ENCODE data around the gene GPS1.

Gene GPS1

GRCh38 chr17:82015311-82015971 lies 36.3 kb upstream of the GPS1 start:
- no peak for DNase-seq

DNA sequence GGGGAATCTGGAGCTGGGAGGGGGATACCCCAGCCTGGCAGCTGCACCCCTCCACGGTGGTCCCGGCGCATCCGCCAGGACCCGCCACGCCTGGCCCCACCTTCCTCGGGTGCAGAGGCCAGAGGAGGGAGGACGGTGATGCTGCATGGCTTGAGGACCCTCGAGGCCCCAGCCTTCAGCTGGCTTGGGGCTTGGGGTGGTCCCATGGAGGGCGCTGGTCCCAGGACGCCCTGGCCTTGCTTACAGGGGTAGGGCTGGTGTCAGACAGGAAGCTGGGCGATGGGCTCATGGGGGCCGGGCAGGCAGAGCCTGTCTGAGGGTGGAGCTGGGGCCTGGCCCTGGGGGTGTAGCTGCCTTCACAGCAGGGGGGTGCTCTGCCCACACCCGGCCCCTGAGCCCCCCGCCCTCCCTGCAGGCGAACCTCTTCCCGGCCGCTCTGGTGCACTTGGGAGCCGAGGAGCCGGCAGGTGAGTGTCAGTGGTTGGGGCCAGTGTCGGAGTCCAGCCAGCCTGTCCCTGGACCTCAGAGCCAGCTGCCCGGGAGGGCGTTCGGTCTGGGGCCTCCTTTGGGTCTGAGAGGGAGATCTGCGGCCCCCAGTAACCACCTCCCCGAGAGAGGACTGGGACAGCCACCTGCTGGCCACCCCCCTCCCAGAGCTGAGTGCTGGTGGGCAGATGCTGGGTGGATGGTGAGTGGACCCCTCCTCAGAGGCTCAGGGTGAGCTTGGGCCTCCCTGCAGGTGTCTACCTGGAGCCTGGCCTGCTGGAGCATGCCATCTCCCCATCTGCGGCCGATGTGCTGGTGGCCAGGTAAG lies 35.4 kb upstream of the GPS1 start:
- no peak for DNase-seq

- DNase-seq = no peak
These were observed 34.7 kb upstream of the GPS1 start for GRCh38 chr17:82016875-82017459.

GRCh38 chr17:82017612-82018151 lies 34.0 kb upstream of the GPS1 start:
- no peak for DNase-seq

DNA sequence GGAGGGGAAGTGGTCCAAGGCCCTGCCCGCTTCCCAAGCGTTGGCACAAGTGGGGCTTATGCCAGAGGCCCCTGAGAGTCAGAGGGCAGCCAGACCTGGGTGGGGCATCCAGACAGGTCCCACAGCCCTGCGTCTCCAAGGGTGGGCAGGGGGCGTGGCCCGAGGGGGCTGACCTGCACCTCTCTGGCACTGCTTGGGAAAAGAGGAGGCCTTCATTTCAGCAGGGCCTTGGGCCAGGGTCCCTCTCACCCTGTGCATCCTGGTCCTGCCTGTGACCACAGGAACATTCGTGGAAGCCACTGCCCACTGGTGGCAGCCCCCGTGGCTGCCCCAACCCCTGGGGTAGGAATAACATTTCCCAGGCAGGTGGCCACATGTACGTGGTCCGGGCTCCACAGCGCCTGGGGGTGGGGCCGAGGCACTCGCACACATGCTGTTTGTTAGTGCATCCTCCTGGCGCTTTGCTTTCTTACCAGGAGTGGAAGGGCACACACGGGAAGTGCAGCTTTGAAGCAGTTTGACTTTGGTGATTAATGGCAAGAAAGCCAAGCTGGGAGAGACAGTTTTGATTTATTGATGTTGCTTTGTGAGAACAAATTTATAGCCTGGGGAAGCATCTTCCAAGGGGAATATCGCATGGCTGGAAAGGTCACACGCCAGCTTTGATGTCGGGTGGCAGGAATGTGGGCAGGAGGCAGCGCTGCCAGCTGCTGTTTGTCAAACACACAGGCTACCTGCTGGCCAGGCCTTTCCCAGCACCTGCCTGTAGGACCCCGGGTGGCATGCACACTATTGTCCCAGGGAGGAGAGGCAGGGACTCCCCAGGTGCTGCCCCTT lies 33.3 kb upstream of the GPS1 start:
- no peak for DNase-seq

GRCh38 chr17:82018989-82019689 lies 32.6 kb upstream of the GPS1 start:
- DNase-seq = no peak

DNA sequence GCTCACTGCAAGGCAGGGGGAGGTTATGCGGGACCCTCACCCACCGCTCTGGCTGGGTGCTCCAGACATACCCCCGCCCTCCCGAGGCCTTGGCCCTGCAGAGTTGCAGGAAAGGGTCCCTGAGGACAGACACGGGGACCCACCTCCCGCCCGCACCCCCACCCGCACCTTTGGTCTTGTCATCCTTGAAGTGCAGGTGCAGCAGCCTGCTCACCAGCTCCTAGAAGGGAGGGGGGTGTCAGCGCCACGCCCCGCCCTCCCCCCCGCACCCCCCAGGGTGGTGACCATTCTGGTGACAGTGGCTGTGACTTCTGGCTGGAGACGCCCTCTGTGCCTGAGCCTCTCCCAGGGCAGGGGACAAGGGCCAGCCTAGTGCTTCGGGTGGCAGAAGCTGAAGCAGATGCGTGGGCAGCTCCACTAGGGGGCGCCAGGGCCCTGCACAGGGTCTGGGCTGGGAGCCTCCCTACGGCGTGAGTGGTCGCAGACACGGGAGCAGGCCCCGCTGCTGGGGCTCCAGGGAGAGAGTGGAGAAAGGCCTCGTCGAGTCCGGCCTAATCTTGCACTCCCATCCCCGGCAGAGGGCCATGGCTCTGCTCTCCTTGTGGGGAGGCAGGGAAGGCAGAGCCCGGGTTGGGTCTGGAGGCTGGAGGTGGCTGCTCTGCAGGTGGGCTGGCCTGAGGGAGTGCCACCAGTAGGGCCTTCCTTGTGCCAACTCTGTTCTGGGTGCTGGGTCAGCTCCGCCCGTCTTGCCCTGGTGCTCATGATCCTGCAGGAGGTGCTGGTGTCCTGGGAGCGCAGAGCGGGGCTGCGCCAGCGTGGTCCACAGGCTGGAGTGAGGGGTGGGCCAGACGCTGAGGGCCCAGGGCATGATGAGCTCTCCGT lies 31.8 kb upstream of the GPS1 start:
- peak; percentile 14 for DNase-seq

DNA sequence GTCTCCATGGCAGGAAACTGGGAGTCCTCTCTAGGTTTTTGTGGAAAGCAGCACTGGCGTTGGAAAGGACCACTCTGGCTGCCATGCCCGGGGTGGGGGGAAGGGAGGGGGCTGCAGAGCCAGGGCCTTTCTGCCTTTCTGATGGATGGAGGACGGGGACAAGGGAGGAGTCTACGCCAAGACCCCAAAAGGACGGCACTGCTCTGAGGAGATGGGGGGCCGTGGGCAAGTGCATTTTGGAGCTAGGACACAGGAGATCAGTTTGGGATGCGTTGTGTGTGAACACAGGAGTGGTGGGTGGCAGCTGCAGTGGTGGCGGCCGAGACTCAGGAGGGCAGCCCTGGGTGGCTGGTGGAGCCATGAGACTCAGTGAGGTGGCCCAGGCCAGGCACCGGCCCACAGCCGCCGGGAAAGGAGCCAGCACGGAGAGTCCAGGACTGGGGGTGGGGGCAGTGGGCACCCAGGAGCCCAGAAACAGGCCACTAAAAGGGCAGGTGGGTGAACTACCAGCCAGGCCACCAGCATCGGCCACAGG lies 31.1 kb upstream of the GPS1 start:
- no peak for DNase-seq

DNA sequence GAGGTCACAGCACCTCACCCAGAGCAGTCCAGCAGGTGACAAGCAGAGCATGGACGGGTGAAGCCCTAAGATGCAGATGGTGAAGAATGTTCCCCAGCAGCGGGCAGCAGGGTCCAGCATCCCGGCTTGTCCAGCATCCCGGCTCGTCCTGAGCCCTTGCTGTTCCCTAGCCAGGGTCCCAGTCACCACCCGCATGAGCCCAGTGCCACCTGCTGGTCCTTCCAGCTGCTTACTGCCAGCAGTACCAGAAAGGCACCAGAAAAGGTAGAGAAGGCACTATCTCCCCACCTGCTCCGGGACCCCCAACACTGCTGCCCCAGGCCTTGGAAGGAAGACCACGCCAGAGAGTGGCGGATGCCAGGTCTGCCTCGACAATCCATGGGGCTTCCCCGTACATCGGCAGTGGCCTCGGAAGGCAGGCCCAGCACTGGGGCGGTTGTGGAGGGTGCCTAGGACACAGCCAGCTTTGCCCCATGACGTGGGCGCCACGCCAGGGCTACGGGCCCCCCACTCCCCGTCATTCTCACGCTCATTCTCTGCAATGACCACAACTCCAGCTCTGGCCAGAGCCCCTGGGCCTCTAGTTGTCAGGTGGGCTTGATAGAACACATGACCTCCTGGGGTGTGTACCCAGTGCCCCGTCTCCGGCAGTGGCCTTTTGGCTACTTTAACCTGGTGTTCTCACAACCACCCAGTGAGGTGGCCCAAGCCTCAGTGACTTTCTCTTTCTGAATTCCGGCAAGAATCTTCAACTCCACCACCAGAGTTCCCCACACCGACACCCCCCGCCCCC lies 30.4 kb upstream of the GPS1 start:
- DNase-seq = peak; percentile 46

- no peak for DNase-seq
These were observed 29.8 kb upstream of the GPS1 start for GRCh38 chr17:82021900-82022309.

GRCh38 chr17:82022310-82022980 lies 29.3 kb upstream of the GPS1 start, which contains the start of gene CENPX:
Gene CENPX (minus strand): TSS chr17:82022878. CDS start chr17:82022861, 17 bp downstream.
- no peak for DNase-seq

- DNase-seq = peak; percentile 99
These were observed 28.7 kb upstream of the GPS1 start, which contains the start of gene LRRC45 for GRCh38 chr17:82022981-82023446. Gene LRRC45 (plus strand): TSS chr17:82023305. CDS start chr17:82023644, 339 bp downstream.

DNA sequence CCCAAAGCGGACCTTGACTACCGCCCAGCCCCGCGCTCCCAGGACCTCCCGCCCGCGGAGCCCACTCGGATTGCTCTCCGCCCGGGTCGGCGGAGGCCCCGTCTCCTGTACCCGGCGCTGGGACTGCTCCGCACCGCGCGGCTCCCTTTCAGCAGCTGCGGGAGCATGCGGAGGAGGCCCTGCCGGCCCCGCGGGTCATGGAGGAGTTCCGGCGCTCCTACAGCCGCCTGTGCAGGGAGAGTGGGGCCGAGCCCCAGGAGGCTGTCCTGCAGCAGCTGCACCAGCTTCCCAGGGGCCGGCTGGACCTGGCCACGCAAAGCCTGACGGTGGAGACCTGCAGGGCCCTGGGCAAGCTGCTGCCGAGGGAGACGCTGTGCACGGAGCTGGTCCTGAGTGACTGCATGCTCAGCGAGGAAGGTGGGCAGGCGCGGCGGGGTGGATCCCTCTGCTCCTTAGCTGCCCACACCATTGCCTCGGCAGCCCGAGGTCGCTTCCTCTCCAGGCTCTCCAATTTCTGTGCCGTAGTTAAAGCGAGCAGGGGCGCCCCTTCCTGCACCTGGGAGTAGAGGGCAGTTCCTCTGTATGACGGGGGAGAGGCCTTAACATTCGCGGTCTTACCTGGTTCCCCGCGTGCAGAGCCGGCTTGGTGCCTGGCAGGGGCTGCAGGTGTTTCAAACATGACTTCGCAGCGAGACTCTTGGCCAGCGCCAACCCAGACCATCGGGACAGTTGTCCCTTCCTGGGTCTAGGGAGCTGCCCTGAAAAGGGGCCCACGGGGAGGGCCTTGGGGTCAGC lies 28.1 kb upstream of the GPS1 start:
- no peak for DNase-seq

DNA sequence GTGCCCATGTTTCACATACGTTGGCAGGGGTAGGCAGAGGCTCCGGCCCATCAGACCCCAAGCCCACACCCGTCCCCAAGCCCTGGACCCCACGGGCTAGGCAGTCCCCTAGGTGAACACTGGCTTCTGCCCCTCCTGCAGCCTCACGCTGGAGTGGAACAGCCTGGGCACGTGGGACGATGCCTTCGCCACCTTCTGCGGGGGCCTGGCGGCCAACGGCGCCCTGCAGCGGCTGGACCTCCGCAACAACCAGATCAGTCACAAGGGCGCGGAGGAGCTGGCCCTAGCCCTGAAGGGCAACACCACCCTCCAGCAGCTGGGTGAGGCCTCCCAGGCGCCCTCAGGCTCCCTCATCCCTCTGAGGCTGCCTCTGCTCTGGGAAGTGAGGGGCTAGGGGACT lies 26.8 kb upstream of the GPS1 start:
- DNase-seq = no peak

DNA sequence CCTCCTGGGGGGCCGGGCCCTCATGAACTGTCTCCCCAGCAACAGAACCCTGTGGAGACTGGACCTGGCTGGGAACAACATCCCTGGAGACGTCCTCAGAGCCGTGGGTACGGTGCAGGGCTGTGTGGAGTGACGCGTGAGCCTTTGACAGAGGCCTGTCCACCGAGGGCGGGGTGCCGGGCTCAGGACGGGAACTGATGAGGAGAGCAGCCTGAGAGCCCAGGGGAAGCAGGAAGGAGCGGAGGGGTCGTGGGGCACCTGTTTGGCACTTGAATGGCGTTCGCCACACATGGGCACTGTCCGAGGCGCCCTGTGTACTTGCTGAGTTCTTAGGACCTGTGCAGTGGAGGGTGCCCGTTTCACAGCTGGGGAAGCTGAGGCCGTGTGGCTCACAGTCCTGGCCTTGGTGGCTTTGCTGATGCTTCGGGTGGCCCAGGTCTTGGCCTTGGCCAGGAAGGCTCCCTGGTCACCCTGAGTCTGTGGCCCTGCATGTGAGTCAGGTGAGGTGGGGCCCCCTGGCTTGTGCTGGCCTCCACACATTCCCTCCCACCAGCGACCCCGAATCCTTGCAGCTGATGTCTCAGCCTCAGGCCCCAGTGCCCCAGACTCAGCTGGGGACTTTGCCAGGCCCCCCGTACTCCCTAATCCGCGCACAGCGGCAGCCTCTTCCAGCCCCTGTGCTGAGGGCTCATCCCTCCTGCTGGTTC lies 26.1 kb upstream of the GPS1 start:
- DNase-seq = no peak

- no peak for DNase-seq
These were observed 23.5 kb upstream of the GPS1 start for GRCh38 chr17:82028246-82028645.

- no peak for DNase-seq
These were observed 22.7 kb upstream of the GPS1 start for GRCh38 chr17:82028966-82029365.

DNA sequence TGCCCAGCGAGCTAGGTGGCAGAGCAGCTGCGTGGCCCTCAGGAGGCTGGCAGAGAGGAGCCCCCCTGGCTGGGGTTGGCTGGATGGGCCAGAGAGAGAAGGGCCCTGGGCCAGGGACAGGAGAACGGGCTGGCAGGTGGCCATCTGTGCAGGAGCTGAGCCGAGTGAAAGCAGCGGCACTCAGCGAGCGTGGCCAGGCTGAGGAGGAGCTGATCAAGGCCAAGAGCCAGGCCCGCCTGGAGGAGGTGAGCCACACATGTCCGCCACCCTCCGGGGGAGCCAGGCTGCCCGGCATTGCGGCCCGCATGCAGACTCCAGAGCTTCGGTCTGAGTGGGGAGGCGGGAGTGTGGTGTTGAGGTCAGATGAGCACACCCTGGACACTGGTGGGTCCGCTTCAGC lies 22.3 kb upstream of the GPS1 start:
- DNase-seq = no peak

All from kidney glomerular epithelial cell (primary cell).